HG02610 (cell line): ENCODE results near the gene NEDD4.
"Not testable (repeated sequence)": the region's sequence is repeated elsewhere in the genome, so short reads cannot be mapped to it uniquely, and the experiment has no call there.

Experiments used
- ATAC-seq: cut with Tn5 transposase; IDR thresholded peaks from one replicate; pipeline ENCODE4 v1.9.1; 2021; ENCODE audit warnings: mild to moderate bottlenecking, moderate library complexity; ENCODE audit not compliant: unreplicated experiment

Gene NEDD4

GRCh38 chr15:56006371-56006770 lies 13.0 kb upstream of the NEDD4 start:
- ATAC-seq = not testable (repeated sequence)

GRCh38 chr15:56004281-56004680 lies 10.9 kb upstream of the NEDD4 start:
- not testable (repeated sequence) for ATAC-seq

- not testable (repeated sequence) for ATAC-seq
Measured at GRCh38 chr15:56003777-56004176, 10.4 kb upstream of the NEDD4 start.

- not testable (repeated sequence) for ATAC-seq
Measured at GRCh38 chr15:56003277-56003676, 9.9 kb upstream of the NEDD4 start.

GRCh38 chr15:56001471-56002078 lies 8.2 kb upstream of the NEDD4 start:
- no peak for ATAC-seq

- no peak for ATAC-seq
Measured at GRCh38 chr15:55999658-56000057, 6.2 kb upstream of the NEDD4 start.

GRCh38 chr15:55998478-55998877 lies 5.1 kb upstream of the NEDD4 start:
- no peak for ATAC-seq

GRCh38 chr15:55993804-55994560 lies 570 bp upstream of the NEDD4 start:
- no peak for ATAC-seq

- no peak for ATAC-seq
Measured at GRCh38 chr15:55992769-55993110, 672 bp downstream of the NEDD4 start.

GRCh38 chr15:55991802-55992768 lies 1.3 kb downstream of the NEDD4 start:
- ATAC-seq = no peak

- ATAC-seq = no peak
Measured at GRCh38 chr15:55990998-55991397, 2.4 kb downstream of the NEDD4 start.

GRCh38 chr15:55990516-55990915 lies 2.9 kb downstream of the NEDD4 start:
- ATAC-seq = no peak

GRCh38 chr15:55989383-55989782 lies 4.0 kb downstream of the NEDD4 start:
- no peak for ATAC-seq

GRCh38 chr15:55981582-55982249 lies 11.7 kb downstream of the NEDD4 start:
- ATAC-seq = no peak

- no peak for ATAC-seq
Measured at GRCh38 chr15:55980511-55980910, 12.9 kb downstream of the NEDD4 start.

- ATAC-seq = no peak
Measured at GRCh38 chr15:55977231-55977630, 16.2 kb downstream of the NEDD4 start.

- ATAC-seq = no peak
Measured at GRCh38 chr15:55970286-55970685, 23.1 kb downstream of the NEDD4 start.

GRCh38 chr15:55969582-55969981 lies 23.8 kb downstream of the NEDD4 start:
- ATAC-seq = no peak

GRCh38 chr15:55968923-55969322 lies 24.5 kb downstream of the NEDD4 start:
- ATAC-seq = no peak

- ATAC-seq = no peak
Measured at GRCh38 chr15:55965091-55965490, 28.3 kb downstream of the NEDD4 start.

- ATAC-seq = no peak
Measured at GRCh38 chr15:55960946-55961345, 32.5 kb downstream of the NEDD4 start.
